ENCODE data around the gene OR4F16.
"Not testable (repeated sequence)": the region's sequence is repeated elsewhere in the genome, so short reads cannot be mapped to it uniquely, and the experiment has no call there.

The OR4F16 gene

GRCh38 chr1:686554-686953 lies at the start of gene OR4F16:
OR4F16 (minus strand) TSS chr1:686654; CDS start chr1:686654, 0 bp downstream.
- not testable (repeated sequence) for DNase-seq

- not testable (repeated sequence) for DNase-seq
These were observed 47.2 kb upstream of the OR4F16 start for GRCh38 chr1:733649-734048.

- DNase-seq: not testable (repeated sequence)
These were observed 40.6 kb upstream of the OR4F16 start for GRCh38 chr1:727040-727439.
